ENCODE measurements around the gene SSRP1. TPM values are rescaled to one million over a fixed set of nuclear protein-coding genes. Genes with fewer than 3 reads are reported as not detected.

SSRP1 gene
- total RNA-seq, 2 donors from 2014 or later: 59.9 to 250 TPM

DNA sequence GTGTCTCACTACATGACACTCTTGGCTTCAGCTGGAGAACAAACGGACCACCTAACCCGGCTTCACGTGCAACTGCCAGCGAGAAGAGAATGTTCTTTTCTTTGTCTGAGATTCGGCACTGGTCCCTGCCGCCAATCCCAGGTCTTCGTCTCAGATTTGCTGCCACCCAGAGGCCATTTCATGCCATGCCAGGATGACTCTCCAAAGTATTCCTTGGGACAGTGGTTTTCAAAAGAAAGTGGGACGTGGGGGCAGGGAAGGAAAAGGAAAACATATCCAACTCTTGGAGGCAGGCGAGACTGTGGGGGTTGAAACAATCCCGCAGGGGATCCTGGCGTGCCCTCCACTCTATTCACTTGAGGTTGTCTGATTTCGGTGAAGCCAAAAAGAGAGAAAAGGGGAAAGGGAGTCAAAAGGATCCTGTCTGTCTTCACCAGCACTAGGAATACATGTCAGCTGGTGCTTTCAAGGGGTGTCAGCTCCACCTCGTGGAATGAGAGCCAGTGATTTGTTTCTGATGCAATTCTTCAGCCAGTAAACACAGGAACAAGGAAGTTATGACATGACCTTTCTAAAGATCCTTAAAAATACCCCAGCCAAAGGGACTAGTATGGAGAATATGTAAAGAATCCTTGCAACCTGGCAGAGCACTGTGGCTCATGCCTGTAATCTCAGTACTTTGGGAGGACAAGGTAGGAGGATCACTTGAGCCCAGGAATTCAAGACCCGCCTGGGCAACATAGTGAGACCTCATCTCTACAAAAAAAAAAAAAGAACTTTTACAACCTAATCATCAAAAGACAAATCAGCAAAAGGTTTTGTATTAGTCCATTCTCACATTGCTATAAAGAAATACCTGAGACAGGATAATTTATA, 57.6 kb downstream of the SSRP1 start:
- ATAC-seq: no peak
- H3K27ac Mint-ChIP-seq: no peak overlapping the region
- H3K9me3 Mint-ChIP-seq: peaks cover 11 to 13% of the 10 kb centered on the region in 2 donors
- H3K36me3 Mint-ChIP-seq: no peaks in the 10 kb centered on the region
- DNase-seq (ENCODE audit: low spot score in 2 of 2): peak in 1 of 2 donors; percentile 46

DNA sequence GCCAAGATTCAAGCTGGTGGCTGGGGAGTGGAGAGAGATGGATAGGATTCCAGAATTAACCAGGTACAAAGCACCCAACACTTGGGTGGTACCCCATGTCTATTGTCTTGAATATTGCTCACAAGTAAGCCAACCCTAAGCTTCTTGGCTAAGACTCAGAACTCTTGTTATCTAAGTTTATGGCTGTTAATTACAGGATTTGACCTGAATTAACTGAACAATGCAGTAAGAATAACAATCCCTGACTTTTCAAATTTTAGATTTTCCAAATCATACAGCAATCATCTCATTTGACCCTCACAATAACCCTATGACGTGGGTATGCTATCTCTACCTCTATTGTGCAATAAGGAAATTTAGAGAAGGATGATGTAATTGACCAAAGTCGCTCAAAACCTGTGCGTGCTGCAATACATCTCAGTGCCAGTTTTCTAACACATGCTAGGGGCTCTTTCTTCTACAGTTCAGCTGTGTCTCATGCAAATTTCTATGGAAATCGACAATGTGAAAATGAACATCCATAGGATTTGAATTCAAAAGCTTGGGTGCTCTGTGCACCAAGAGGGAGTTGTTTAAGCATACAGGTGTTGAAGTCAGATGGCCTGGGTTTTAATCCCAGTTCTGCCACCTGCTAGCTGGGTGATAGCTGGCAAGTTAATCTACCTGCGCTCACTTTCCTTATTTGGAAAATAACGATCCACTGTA, 58.6 kb downstream of the SSRP1 start:
- peaks cover 13 to 14% of the 10 kb centered on the region in 2 donors for H3K9me3 Mint-ChIP-seq
- no peaks in the 10 kb centered on the region for H3K36me3 Mint-ChIP-seq
- ATAC-seq: no peak
- no peak overlapping the region for H3K27ac Mint-ChIP-seq
- DNase-seq (ENCODE audit: low spot score in 2 of 2): no peak

DNA sequence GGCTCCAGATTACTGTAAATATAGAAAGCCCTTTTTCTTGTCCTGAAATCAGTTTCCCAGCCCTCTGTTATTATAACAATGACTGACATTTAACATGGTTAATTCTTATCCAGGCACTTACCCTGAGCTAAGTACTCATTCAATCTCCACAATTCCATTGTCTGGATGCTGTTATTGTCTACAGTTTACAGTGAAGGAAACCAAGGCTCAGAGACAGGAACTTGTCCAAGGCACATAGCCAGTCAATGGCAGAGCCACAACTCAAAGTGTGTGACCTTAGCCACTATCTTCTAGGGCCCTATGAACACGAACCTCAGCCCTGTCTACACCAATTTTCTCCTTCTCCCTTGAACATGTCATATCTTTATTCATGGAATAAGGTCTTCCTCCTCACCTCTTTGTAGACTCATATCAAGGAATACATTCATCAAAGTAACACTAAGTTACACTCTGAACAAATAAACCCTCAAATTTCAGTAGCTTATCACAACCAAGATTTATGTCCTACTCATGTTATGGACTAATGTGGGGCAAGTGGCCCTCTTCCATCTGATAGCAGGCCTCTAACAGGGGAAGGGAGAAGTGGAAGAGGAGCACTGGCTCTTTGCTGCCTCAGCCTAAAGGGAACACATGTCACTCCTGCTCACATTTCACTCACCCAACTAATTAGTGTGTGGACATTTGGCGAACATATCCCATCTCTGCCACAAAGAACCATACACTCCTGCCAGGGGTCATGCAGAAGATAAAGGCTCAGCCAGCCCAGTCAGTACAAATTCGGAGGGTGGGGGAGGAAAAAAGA, 59.3 kb downstream of the SSRP1 start:
- peaks cover 10 to 13% of the 10 kb centered on the region in 2 donors for H3K9me3 Mint-ChIP-seq
- DNase-seq (ENCODE audit: low spot score in 2 of 2): no peak
- no peak overlapping the region for H3K27ac Mint-ChIP-seq
- H3K36me3 Mint-ChIP-seq: no peaks in the 10 kb centered on the region
- no peak for ATAC-seq

Other genes with a start within 250 kb of the SSRP1 start
- gene LRRC55, start 153.9 kb downstream of the SSRP1 start, total RNA-seq: not detected
- gene APLNR, start 98.6 kb downstream of the SSRP1 start, total RNA-seq: not detected
- 10 to 100 TPM in 1 of 2 donors, 1 to 10 TPM in 1; 5.6 to 17.7 TPM for gene TNKS1BP1, start 10.9 kb downstream of the SSRP1 start, total RNA-seq
- not detected for gene P2RX3, start 2.5 kb upstream of the SSRP1 start, total RNA-seq
- not detected for gene PRG3, start 45.3 kb upstream of the SSRP1 start, total RNA-seq
- 1 to 10 TPM in 1 of 2 donors, under 1 TPM in 1; 0.97 to 2.4 TPM for gene PRG2, start 54.8 kb upstream of the SSRP1 start, total RNA-seq
- gene SLC43A3, start 91.2 kb upstream of the SSRP1 start, total RNA-seq: 100 to 1,000 TPM in 1 of 2 donors, 10 to 100 TPM in 1; 68.9 to 247 TPM
- gene RTN4RL2, start 124.6 kb upstream of the SSRP1 start, total RNA-seq: 1 to 10 TPM in 1 of 2 donors, not detected in 1; 1.4 TPM
- 10 to 100 TPM; 11.4 to 26.0 TPM for gene SLC43A1, start 179.8 kb upstream of the SSRP1 start, total RNA-seq
- gene TIMM10, start 194.9 kb upstream of the SSRP1 start, total RNA-seq: 10 to 100 TPM; 86.8 to 90.1 TPM
- not detected for gene SMTNL1, start 201.7 kb upstream of the SSRP1 start, total RNA-seq
- gene UBE2L6, start 231.8 kb upstream of the SSRP1 start, total RNA-seq: 100 to 1,000 TPM; 122 to 188 TPM

Measured in activated naive CD4-positive, alpha-beta T cell treated with anti-CD3 and anti-CD28 coated beads, Interleukin-2, amount 50 U/mL, for 72 hours (primary cell).